Neural crest cell (in vitro differentiated cells): Measurements from ENCODE around the gene SSBP2. TPM values are rescaled to one million over a fixed set of nuclear protein-coding genes. Genes with fewer than 3 reads are reported as not detected.

ENCODE experiments used
- DNase-seq: peaks from one replicate; pipeline ENCODE4 v3.0.0; 2021; ENCODE audit warnings: low read depth, mixed read lengths, low spot score
- H3K27ac Mint-ChIP-seq: one replicate; pipeline ENCODE4 v1.8.0; 2021; ENCODE audit warnings: mild to moderate bottlenecking, mixed read lengths; ENCODE audit not compliant: unreplicated experiment
- H3K27me3 Mint-ChIP-seq: 2 replicates; pipeline ENCODE4 v1.8.0; 2021; ENCODE audit warnings: low read depth, mild to moderate bottlenecking, mixed read lengths
- H3K36me3 Mint-ChIP-seq: 2 replicates; pipeline ENCODE4 v1.8.0; 2021; ENCODE audit warnings: low read depth, mild to moderate bottlenecking, mixed read lengths
- H3K4me1 Mint-ChIP-seq: 2 replicates; pipeline ENCODE4 v1.8.0; 2021; ENCODE audit warnings: mixed read lengths
- H3K4me3 Mint-ChIP-seq: one replicate; pipeline ENCODE4 v1.8.0; 2021; ENCODE audit warnings: mild to moderate bottlenecking, mixed read lengths
- H3K9me3 Mint-ChIP-seq: 2 replicates; pipeline ENCODE4 v1.8.0; 2021; ENCODE audit warnings: mixed read lengths
- total RNA-seq: library from RNA; stranded (reverse); gene quantifications from 2 replicates; pipeline ENCODE4 v1.2.1, GENCODE V29; 2021
- TF ChIP-seq, protein P1 (sequence below): fragments of 200-600 bp; sonication (generic); conservative IDR thresholded peaks from 2 replicates; pipeline ENCODE4 v1.5.0; 2021; ENCODE audit warnings: antibody characterized with exemption, mild to moderate bottlenecking

SSBP2 gene
- total RNA-seq, 1 donor from 2014 or later = 81.7 TPM

DNA sequence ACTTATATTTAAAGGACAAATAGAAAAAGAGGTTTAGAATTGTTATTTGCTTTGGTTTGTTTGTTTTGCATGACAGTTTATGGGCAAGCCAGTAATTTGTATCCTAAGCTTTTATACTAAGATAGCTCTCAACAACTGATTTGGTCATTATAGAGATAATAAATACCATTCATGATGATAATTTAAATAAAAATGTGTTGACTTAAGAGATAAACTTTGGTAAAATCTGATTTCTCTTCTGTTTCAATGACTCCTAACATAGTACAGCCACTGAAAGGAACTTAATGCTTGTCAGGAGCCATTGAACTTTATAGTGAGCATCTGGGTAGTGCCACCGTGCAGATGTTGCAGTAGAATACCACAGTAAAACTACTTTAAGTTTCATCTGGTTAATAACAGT is 196.2 kb downstream of the SSBP2 start:
- Mint-ChIP-seq H3K27ac (no peak overlapping the region), H3K4me1 (peaks cover 10% of the 10 kb centered on the region), H3K36me3 (peaks cover 4% of the 10 kb centered on the region), H3K27me3 (no peaks in the 10 kb centered on the region), H3K4me3 (no peak overlapping the region), H3K9me3 (no peaks in the 10 kb centered on the region)
- DNase-seq = no peak
- TF ChIP-seq, protein P1, sequence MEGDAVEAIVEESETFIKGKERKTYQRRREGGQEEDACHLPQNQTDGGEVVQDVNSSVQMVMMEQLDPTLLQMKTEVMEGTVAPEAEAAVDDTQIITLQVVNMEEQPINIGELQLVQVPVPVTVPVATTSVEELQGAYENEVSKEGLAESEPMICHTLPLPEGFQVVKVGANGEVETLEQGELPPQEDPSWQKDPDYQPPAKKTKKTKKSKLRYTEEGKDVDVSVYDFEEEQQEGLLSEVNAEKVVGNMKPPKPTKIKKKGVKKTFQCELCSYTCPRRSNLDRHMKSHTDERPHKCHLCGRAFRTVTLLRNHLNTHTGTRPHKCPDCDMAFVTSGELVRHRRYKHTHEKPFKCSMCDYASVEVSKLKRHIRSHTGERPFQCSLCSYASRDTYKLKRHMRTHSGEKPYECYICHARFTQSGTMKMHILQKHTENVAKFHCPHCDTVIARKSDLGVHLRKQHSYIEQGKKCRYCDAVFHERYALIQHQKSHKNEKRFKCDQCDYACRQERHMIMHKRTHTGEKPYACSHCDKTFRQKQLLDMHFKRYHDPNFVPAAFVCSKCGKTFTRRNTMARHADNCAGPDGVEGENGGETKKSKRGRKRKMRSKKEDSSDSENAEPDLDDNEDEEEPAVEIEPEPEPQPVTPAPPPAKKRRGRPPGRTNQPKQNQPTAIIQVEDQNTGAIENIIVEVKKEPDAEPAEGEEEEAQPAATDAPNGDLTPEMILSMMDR = no peak

DNA sequence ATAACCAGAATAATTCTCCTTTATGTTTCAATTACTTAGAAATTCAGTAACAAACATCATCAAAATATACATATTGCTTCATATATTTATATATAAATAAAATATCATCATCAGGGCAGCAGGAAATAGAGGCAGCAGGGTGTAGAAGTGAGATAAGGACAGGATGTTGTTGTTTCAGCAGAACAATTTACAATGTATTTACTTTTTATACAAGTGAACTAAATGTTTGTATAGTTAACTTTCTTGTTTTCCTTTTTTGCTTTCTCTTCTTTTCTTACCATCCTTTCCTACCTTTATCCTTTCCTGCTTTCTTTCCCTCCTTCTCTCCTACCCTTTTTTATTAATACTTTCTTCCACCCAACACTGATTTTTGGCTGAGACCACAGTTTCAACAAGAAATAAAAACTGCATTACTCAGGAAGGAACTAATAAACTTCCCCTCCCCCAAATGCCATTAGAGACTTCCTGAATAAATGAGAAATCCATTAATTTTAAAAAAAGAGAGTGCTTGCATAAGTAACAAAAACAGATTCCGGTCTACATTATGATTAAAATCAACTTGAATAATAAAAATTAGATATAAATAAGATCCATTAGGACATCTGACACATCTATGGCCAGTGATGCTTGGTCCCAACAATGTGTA is 197.2 kb downstream of the SSBP2 start:
- H3K9me3 Mint-ChIP-seq = no peaks in the 10 kb centered on the region
- no peaks in the 10 kb centered on the region for H3K27me3 Mint-ChIP-seq
- no peak overlapping the region for H3K4me3 Mint-ChIP-seq
- no peak for DNase-seq
- peaks cover 10% of the 10 kb centered on the region for H3K4me1 Mint-ChIP-seq
- H3K27ac Mint-ChIP-seq = no peak overlapping the region
- peaks cover 8% of the 10 kb centered on the region for H3K36me3 Mint-ChIP-seq
- TF ChIP-seq, protein P1 = no peak

DNA sequence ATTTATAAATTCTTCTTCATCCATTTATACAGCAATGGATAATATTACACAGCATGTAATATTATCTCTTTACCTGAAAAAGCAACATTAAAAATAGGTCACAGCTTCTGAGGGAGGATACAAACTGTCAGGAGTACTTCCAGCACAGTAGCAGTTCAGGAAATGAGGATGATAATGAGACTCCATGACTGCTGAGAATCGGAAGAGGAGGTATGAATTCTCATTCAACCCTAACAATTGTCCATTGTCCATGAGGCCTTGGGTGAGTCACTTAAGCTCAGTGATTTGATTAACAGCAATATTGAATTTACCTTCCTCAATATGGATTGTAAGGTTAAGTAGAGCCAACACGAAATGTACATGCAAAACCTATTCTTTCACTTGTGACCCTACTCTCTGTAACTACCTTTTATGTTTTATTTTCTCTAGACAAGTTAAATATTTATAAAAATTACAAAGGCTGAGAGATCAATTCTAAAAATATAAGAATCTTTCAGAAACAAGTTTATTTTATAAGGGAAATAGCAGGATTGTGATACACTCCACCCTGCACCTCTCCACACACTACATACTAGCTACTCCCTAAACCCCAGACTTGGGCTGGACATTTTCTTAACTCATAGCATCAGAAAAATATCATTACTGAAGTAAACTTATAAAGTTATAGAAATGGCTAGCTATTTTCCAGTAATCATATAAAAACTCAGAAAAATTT is 197.9 kb downstream of the SSBP2 start:
- Mint-ChIP-seq H3K27ac (no peak overlapping the region), H3K9me3 (no peaks in the 10 kb centered on the region), H3K27me3 (no peaks in the 10 kb centered on the region), H3K4me1 (peaks cover 10% of the 10 kb centered on the region), H3K36me3 (peaks cover 8% of the 10 kb centered on the region), H3K4me3 (no peak overlapping the region)
- no peak for DNase-seq
- TF ChIP-seq, protein P1 = no peak

DNA sequence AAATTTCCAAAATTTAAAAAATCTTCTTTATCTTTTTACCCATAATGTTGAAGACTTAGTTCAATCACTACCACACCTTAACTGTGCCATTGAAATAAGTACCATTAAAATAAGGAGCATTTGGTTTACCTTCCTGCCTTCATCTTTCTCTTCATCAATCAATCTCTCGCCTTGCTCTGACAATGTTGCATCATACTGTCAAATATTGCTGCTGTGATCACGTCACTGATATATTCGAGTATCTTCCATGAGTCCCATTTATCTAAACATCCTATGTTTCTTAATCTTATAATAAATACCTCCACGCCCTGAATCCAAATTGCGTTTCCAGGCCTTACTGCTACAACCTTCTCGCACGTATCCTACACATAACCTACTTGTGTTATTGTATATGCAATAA is 201.8 kb downstream of the SSBP2 start:
- Mint-ChIP-seq H3K4me1 (peaks cover 15% of the 10 kb centered on the region), H3K36me3 (peaks cover 14% of the 10 kb centered on the region), H3K9me3 (no peaks in the 10 kb centered on the region), H3K4me3 (no peak overlapping the region), H3K27ac (no peak overlapping the region), H3K27me3 (no peaks in the 10 kb centered on the region)
- DNase-seq = no peak
- TF ChIP-seq, protein P1 = no peak

DNA sequence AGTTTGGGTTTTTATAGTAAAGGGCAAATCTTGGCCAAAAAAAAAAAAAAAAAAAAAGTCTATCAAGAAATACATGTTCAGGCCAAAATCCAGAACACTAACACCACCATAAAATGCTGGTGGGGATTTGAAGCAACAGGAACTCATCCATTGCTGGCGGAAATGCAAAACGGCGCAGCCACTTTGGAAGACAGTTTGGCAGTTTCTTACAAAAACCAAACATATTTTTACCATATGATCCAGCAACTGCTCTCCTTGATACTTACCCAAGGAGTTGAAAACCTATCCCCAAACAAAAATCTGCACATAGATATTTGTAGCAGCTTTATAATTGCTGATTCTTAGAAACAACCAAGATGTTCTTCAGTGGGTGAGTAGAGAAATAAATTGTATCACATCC is 203.9 kb downstream of the SSBP2 start:
- H3K4me1 Mint-ChIP-seq = peaks cover 5% of the 10 kb centered on the region
- H3K27me3 Mint-ChIP-seq = no peaks in the 10 kb centered on the region
- TF ChIP-seq, protein P1 = no peak
- H3K4me3 Mint-ChIP-seq = no peak overlapping the region
- H3K27ac Mint-ChIP-seq = no peak overlapping the region
- H3K36me3 Mint-ChIP-seq = peaks cover 21% of the 10 kb centered on the region
- no peak for DNase-seq
- peaks cover 2% of the 10 kb centered on the region for H3K9me3 Mint-ChIP-seq
